GM18907 (cell line): ENCODE results near the gene MATN3.

ENCODE experiments used
- ATAC-seq: cut with Tn5 transposase; IDR thresholded peaks from one replicate; pipeline ENCODE4 v1.9.1; 2021; ENCODE audit warnings: mild to moderate bottlenecking, moderate library complexity; ENCODE audit not compliant: unreplicated experiment

Gene MATN3

DNA sequence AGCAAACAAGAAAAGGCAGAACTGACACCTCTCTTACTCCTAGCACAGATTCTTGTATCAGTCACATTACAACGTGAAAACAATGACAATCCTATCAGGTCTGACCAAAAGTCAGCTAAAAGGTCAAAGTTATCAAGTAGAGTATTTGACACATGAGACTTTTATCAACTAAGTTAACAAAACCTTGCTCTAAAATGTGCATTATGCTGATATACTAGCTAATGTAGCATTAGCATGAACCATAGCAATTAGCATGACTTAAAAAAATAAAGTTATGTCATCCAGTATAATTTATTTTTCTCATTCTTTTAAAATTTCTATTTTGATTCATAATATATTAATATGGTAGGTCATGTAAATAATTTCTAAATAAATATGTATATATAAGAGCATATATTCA, 69.3 kb downstream of the MATN3 start:
- no peak for ATAC-seq

DNA sequence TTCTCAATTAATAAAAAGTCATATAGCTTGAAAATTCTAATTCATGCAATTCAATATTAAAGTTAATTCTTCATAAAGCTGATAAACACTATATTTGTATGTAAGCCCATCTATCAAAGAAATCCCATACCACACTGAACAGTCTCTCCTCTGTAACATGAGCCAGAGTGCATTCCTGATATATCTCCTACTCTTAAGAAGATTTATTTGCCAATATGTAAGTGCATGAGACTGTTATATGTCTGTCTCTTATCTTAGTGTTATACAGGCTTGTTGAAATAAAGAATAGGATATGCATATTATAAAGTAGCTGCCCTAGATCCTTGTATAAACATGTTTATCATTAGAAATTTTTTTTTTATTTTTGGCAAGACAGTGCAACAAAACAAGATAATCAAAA, 70.3 kb downstream of the MATN3 start:
- no peak for ATAC-seq
